Neural progenitor cell (in vitro differentiated cells): Measurements from ENCODE around the gene ACP5. TPM values are rescaled to one million over a fixed set of nuclear protein-coding genes. Genes with fewer than 3 reads are reported as not detected.
"Not testable (repeated sequence)": the region's sequence is repeated elsewhere in the genome, so short reads cannot be mapped to it uniquely, and the experiment has no call there.

Experiments
- DNase-seq: peaks from one replicate; pipeline ENCODE4 v3.0.0-alpha.2; 2016; ENCODE audit warnings: low spot score
- H2AFZ ChIP-seq: fragments of 200-600 bp; sonication (generic); replicated peaks from 2 replicates; pipeline ENCODE4 v1.6.1; 2016; ENCODE audit warnings: antibody characterized with exemption
- H3F3A ChIP-seq: fragments of 200-600 bp; sonication (generic); 2 replicates; pipeline ENCODE4 v1.6.1; 2016; ENCODE audit warnings: antibody characterized with exemption, low read depth
- H3K27ac ChIP-seq: fragments of 200-600 bp; sonication (generic); 2 replicates; pipeline ENCODE4 v1.5.1; 2016; ENCODE audit warnings: mild to moderate bottlenecking
- H3K27me3 ChIP-seq: fragments of 200-600 bp; sonication (generic); 2 replicates; pipeline ENCODE4 v1.6.1; 2016; ENCODE audit warnings: mild to moderate bottlenecking, moderate library complexity
- H3K36me3 ChIP-seq: fragments of 200-600 bp; sonication (generic); 2 replicates; pipeline ENCODE4 v1.5.1; 2016
- H3K4me1 ChIP-seq: fragments of 200-600 bp; sonication (generic); 2 replicates; pipeline ENCODE4 v1.6.1; 2016; ENCODE audit warnings: mixed run types
- H3K4me2 ChIP-seq: fragments of 200-600 bp; sonication (generic); 2 replicates; pipeline ENCODE4 v1.6.1; 2016
- H3K4me3 ChIP-seq: fragments of 200-600 bp; sonication (generic); 2 replicates; pipeline ENCODE4 v1.5.1; 2016
- H3K79me2 ChIP-seq: fragments of 200-600 bp; sonication (generic); 2 replicates; pipeline ENCODE4 v1.6.1; 2016; ENCODE audit warnings: low read depth
- H3K9ac ChIP-seq: fragments of 200-600 bp; sonication (generic); 2 replicates; pipeline ENCODE4 v1.6.1; 2016
- H3K9me3 ChIP-seq: fragments of 200-600 bp; sonication (generic); 2 replicates; pipeline ENCODE4 v1.5.1; 2016; ENCODE audit warnings: low read depth
- H4K20me1 ChIP-seq: fragments of 200-600 bp; sonication (generic); 2 replicates; pipeline ENCODE4 v1.6.1; 2016; ENCODE audit warnings: low read depth
- H3K27ac Mint-ChIP-seq: 3 replicates; pipeline ENCODE4 v1.8.0; 2021; ENCODE audit warnings: mixed read lengths
- H3K27me3 Mint-ChIP-seq: 2 replicates; pipeline ENCODE4 v1.8.0; 2022; ENCODE audit warnings: low read depth, mild to moderate bottlenecking, inconsistent platforms, moderate library complexity, mixed read lengths; ENCODE audit not compliant: insufficient read depth
- H3K36me3 Mint-ChIP-seq: 3 replicates; pipeline ENCODE4 v1.8.0; 2021; ENCODE audit warnings: mixed read lengths
- H3K4me1 Mint-ChIP-seq: 3 replicates; pipeline ENCODE4 v1.8.0; 2021; ENCODE audit warnings: mixed read lengths
- H3K4me3 Mint-ChIP-seq: 3 replicates; pipeline ENCODE4 v1.8.0; 2021; ENCODE audit warnings: mild to moderate bottlenecking, moderate library complexity, mixed read lengths
- H3K9me3 Mint-ChIP-seq: 3 replicates; pipeline ENCODE4 v1.8.0; 2020; ENCODE audit warnings: mixed read lengths
- EZH2 ChIP-seq: fragments of 200-600 bp; sonication (generic); IDR thresholded peaks from 2 replicates; pipeline ENCODE4 v1.6.1; 2017; ENCODE audit warnings: antibody characterized with exemption, mild to moderate bottlenecking, moderate library complexity
- EZH2phosphoT487 ChIP-seq: fragments of 200-600 bp; sonication (generic); IDR thresholded peaks from 2 replicates; pipeline ENCODE4 v1.6.1; 2017; ENCODE audit warnings: antibody characterized with exemption
- total RNA-seq: library from RNA; depleted of rRNA; stranded (reverse); fragments of >200 nt; gene quantifications from 2 replicates; pipeline ENCODE4 v1.2.3, GENCODE V29; 2015; ENCODE audit warnings: low replicate concordance
- TF ChIP-seq, protein P1 (sequence below): fragments of 200-600 bp; sonication (generic); IDR thresholded peaks from 2 replicates; pipeline ENCODE4 v1.5.1; 2017; ENCODE audit warnings: antibody characterized with exemption, mild to moderate bottlenecking

ACP5 gene
- 0.11 and 0.90 TPM in 2 replicates for total RNA-seq

DNA sequence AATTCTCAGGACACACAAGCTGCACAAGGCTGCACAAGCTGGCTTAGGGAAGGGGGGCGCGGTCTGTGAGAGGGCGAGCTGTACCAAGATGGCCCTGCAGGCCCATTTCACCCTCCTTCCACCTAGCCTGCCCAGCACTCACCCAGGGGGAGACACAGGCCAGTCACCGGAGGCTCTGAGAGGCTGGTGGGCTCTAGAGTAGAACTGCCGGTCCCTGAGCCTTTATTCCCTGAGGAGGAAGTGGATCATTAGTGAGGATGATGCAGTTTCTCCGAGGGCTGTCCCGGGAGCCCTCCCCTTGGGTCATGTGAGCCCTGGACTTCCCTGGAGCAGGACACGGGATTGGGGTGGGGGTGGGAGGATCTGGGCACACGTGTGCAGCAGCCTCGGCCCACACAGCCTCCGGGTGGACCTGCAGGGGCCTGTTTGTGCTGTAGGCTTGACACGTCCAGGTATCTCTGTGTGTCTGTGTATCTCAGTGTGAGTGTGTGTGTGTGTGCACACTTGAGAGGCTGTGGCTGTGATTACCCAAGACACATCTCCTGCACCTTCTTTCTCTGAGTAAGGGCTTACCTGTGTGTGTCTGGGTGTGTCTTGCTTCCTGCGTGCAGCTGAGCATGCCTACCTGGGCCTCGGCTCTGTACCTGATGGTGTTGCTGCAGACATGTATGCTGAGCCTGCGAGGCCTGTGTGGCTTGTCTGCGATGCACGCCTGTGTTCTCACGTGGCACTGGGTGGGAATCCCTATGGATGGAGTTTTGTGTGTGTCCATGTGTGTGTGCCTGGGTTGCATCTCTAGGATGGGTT is at the start of gene ACP5:
ACP5 (minus strand) TSS at position 195 of the 807 bp plus-strand sequence. CDS start 328 bp downstream, outside the sequence.
- H3K79me2 ChIP-seq: no peaks in the 10 kb centered on the region
- no peaks in the 10 kb centered on the region for H3K9me3 Mint-ChIP-seq
- H3K27me3 ChIP-seq: peaks cover 18% of the 10 kb centered on the region
- H3K4me3 ChIP-seq: peak within 1 kb of the TSS; percentile 32
- H3K27ac ChIP-seq: no peak within 1 kb of the TSS
- H2AFZ ChIP-seq: peak within 1 kb of the TSS; percentile 85
- no peaks in the 10 kb centered on the region for H4K20me1 ChIP-seq
- DNase-seq: no peak
- H3K4me2 ChIP-seq: peak within 1 kb of the TSS; percentile 55
- H3K9me3 ChIP-seq: no peaks in the 10 kb centered on the region
- H3K4me1 ChIP-seq: no peaks in the 10 kb centered on the region
- H3K4me3 Mint-ChIP-seq: no peak within 1 kb of the TSS
- no peak within 1 kb of the TSS for H3K9ac ChIP-seq
- no peaks in the 10 kb centered on the region for H3F3A ChIP-seq
- TF ChIP-seq, protein P1, sequence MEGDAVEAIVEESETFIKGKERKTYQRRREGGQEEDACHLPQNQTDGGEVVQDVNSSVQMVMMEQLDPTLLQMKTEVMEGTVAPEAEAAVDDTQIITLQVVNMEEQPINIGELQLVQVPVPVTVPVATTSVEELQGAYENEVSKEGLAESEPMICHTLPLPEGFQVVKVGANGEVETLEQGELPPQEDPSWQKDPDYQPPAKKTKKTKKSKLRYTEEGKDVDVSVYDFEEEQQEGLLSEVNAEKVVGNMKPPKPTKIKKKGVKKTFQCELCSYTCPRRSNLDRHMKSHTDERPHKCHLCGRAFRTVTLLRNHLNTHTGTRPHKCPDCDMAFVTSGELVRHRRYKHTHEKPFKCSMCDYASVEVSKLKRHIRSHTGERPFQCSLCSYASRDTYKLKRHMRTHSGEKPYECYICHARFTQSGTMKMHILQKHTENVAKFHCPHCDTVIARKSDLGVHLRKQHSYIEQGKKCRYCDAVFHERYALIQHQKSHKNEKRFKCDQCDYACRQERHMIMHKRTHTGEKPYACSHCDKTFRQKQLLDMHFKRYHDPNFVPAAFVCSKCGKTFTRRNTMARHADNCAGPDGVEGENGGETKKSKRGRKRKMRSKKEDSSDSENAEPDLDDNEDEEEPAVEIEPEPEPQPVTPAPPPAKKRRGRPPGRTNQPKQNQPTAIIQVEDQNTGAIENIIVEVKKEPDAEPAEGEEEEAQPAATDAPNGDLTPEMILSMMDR: no peak
- H3K4me1 Mint-ChIP-seq: peaks cover 6% of the 10 kb centered on the region
- no peak within 1 kb of the TSS for H3K27ac Mint-ChIP-seq
- H3K27me3 Mint-ChIP-seq: peaks cover 6% of the 10 kb centered on the region
- no peaks in the 10 kb centered on the region for H3K36me3 Mint-ChIP-seq
- H3K36me3 ChIP-seq: no peaks in the 10 kb centered on the region

DNA sequence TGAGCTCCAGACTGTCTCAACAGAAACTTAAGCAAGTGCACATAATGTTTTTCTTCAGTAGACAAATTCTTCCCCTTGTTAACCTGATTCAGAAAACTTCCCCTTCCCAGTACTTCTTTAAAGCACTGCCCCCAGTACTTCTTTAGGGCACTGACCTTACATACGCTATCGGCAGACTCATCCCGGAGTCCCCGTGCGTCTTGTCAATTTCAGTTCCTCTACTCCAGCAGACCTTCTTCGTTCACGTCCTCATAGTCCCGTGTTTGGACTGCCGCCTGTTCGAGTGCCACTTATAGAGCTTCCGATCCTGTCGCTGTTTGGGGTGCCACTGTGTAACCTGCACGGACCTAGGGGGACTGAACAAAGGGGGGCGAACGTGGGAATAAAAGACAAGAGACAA is 48.8 kb upstream of the ACP5 start:
- DNase-seq: no peak
- Histone ChIP-seq H3K4me2 (no peak overlapping the region), H3K4me3 (no peak overlapping the region), H3K4me1 (peaks cover 10% of the 10 kb centered on the region), H3K79me2 (no peaks in the 10 kb centered on the region), H3K9me3 (no peaks in the 10 kb centered on the region), H3K9ac (no peak overlapping the region), H2AFZ (no peak overlapping the region), H3F3A (peaks cover 13% of the 10 kb centered on the region), H3K27me3 (peaks cover 37% of the 10 kb centered on the region), H4K20me1 (peaks cover 7% of the 10 kb centered on the region), H3K27ac (no peak overlapping the region), H3K36me3 (no peaks in the 10 kb centered on the region)
- peaks cover 16% of the 10 kb centered on the region for H3K27me3 Mint-ChIP-seq
- no peak overlapping the region for H3K27ac Mint-ChIP-seq
- no peak for TF ChIP-seq EZH2phosphoT487
- TF ChIP-seq EZH2: no peak
- TF ChIP-seq, protein P1: no peak
- no peak overlapping the region for H3K4me3 Mint-ChIP-seq
- H3K36me3 Mint-ChIP-seq: peaks cover 17% of the 10 kb centered on the region
- H3K9me3 Mint-ChIP-seq: peaks cover 35% of the 10 kb centered on the region
- peaks cover 14% of the 10 kb centered on the region for H3K4me1 Mint-ChIP-seq

GRCh38 chr19:11624069-11624463 is 46.6 kb upstream of the ACP5 start:
- peaks cover 13% of the 10 kb centered on the region for H3F3A ChIP-seq
- H3K4me2 ChIP-seq: peak overlapping the region; percentile 66
- DNase-seq: no peak
- no peaks in the 10 kb centered on the region for H3K79me2 ChIP-seq
- H4K20me1 ChIP-seq: peaks cover 7% of the 10 kb centered on the region
- no peak overlapping the region for H3K27ac ChIP-seq
- H3K36me3 ChIP-seq: peaks cover under 1% of the 10 kb centered on the region
- peaks cover 10% of the 10 kb centered on the region for H3K4me1 ChIP-seq
- peaks cover 14% of the 10 kb centered on the region for H3K4me1 Mint-ChIP-seq
- H3K4me3 ChIP-seq: peak overlapping the region; percentile 33
- peaks cover 37% of the 10 kb centered on the region for H3K27me3 ChIP-seq
- H3K27ac Mint-ChIP-seq: no peak overlapping the region
- H3K9me3 ChIP-seq: no peaks in the 10 kb centered on the region
- no peak overlapping the region for H3K9ac ChIP-seq
- H3K4me3 Mint-ChIP-seq: no peak overlapping the region
- H3K27me3 Mint-ChIP-seq: peaks cover 18% of the 10 kb centered on the region
- peaks cover 38% of the 10 kb centered on the region for H3K36me3 Mint-ChIP-seq
- no peak overlapping the region for H2AFZ ChIP-seq
- no peak for TF ChIP-seq EZH2
- peaks cover 45% of the 10 kb centered on the region for H3K9me3 Mint-ChIP-seq

DNA sequence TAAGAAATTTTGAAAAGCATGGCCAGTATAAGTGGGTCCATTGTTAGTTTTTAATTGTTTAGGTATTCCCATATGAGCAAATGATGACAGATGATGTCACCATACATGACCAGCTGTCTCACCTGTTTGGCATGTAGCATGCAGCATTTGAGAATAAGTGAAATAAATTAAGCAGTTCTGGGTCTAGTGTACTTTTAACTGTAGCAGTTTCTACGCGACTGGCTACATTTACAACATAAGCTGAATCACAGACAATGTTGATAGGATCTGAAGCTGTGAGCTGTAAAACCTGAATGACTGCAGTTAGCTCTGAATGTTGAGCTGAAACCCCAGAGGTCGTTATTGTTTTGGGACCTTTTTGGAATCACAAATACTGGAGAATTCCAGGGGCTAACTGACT is 45.0 kb upstream of the ACP5 start:
- not testable (repeated sequence) for H2AFZ ChIP-seq
- peaks cover 55% of the 10 kb centered on the region for H3K36me3 Mint-ChIP-seq

More for the DNA sequence above, 45.0 kb upstream of the ACP5 start:
- H3K9ac ChIP-seq, H3K4me3 ChIP-seq, H4K20me1 ChIP-seq, H3K4me3 Mint-ChIP-seq, H3K27ac ChIP-seq, H3K79me2 ChIP-seq, H3K27ac Mint-ChIP-seq, DNase-seq, H3K4me2 ChIP-seq: not testable (repeated sequence)
- Mint-ChIP-seq H3K4me1 (peaks cover 14% of the 10 kb centered on the region), H3K9me3 (peaks cover 59% of the 10 kb centered on the region), H3K27me3 (peaks cover 17% of the 10 kb centered on the region)
- peaks cover 37% of the 10 kb centered on the region for H3K27me3 ChIP-seq
- H3K4me1 ChIP-seq: peaks cover 10% of the 10 kb centered on the region
- peaks cover 16% of the 10 kb centered on the region for H3K9me3 ChIP-seq
- peaks cover 19% of the 10 kb centered on the region for H3F3A ChIP-seq
- H3K36me3 ChIP-seq: peaks cover 17% of the 10 kb centered on the region
